HepG2 (cell line): ENCODE measurements around the gene ENTPD2. TPM values are rescaled to one million over a fixed set of nuclear protein-coding genes. Genes with fewer than 3 reads are reported as not detected.

Experiments
- ATF5 ChIP-seq: sonication (generic); formaldehyde crosslinking; IDR thresholded peaks from 2 replicates; pipeline ENCODE4 v1.4.0; 2020; ENCODE audit warnings: mild to moderate bottlenecking, low read depth, missing genetic modification reagents
- BCL6 ChIP-seq: IDR thresholded peaks from 2 replicates; pipeline ENCODE4 v1.6.1; 2016; ENCODE audit warnings: missing genetic modification reagents, missing compliant biosample characterization
- HNF1A ChIP-seq, 2 experiments: sonication (generic) in 1 of 2; formaldehyde crosslinking in 1 of 2; IDR thresholded peaks; 2 replicates each; pipeline versions ENCODE4 v1.4.0 to v1.6.1; 2016 to 2020; ENCODE audit warnings: borderline replicate concordance in 1 of 2, low read depth in 1 of 2, mild to moderate bottlenecking in 1 of 2, missing genetic modification reagents in 1 of 2
- KDM4B ChIP-seq: sonication (generic); formaldehyde crosslinking; IDR thresholded peaks from 2 replicates; pipeline ENCODE4 v1.4.0; 2020; ENCODE audit warnings: missing genetic modification reagents
- LCORL ChIP-seq, 2 experiments: fragments of 450-650 bp in 1 of 2; sonication (generic) in 1 of 2; formaldehyde crosslinking in 1 of 2; IDR thresholded peaks; 2 replicates each; pipeline versions ENCODE4 v1.5.0 to v1.6.1; 2017 to 2020; ENCODE audit warnings: antibody characterized with exemption in 1 of 2, missing genetic modification reagents in 1 of 2
- RXRB ChIP-seq: IDR thresholded peaks from 2 replicates; pipeline ENCODE4 v1.6.1; 2016; ENCODE audit warnings: borderline replicate concordance, missing genetic modification reagents, missing compliant biosample characterization
- THAP7 ChIP-seq: sonication (generic); formaldehyde crosslinking; IDR thresholded peaks from 2 replicates; pipeline ENCODE4 v1.8.1; 2023; ENCODE audit warnings: mild to moderate bottlenecking, missing genetic modification reagents
- XBP1 ChIP-seq: sonication (generic); formaldehyde crosslinking; IDR thresholded peaks from 2 replicates; pipeline ENCODE4 v1.5.0; 2020; ENCODE audit warnings: missing genetic modification reagents
- XRCC5 ChIP-seq: fragments of 200-400 bp; formaldehyde crosslinking; optimal IDR thresholded peaks from 2 replicates; pipeline ENCODE3; 2017; ENCODE audit warnings: mild to moderate bottlenecking, low read length
- ZHX2 ChIP-seq, 2 experiments: sonication (generic) in 1 of 2; formaldehyde crosslinking in 1 of 2; IDR thresholded peaks; 2 replicates each; pipeline versions ENCODE4 v1.6.1 to v1.9.0; 2014 to 2022; ENCODE audit warnings: antibody characterized with exemption in 1 of 2, borderline replicate concordance in 1 of 2, inconsistent platforms in 1 of 2, low read depth in 1 of 2, missing genetic modification reagents in 1 of 2
- ZNF431 ChIP-seq: sonication (generic); formaldehyde crosslinking; IDR thresholded peaks from 2 replicates; pipeline ENCODE4 v1.9.0; 2022; ENCODE audit warnings: missing genetic modification reagents, low read depth, mild to moderate bottlenecking, borderline replicate concordance
- ZNF704 ChIP-seq: sonication (generic); formaldehyde crosslinking; IDR thresholded peaks from 2 replicates; pipeline ENCODE4 v1.8.1; 2023; ENCODE audit warnings: mild to moderate bottlenecking, inconsistent platforms, moderate library complexity, missing genetic modification reagents, borderline replicate concordance
- ZNF777 ChIP-seq: sonication (generic); formaldehyde crosslinking; IDR thresholded peaks from 2 replicates; pipeline ENCODE4 v1.4.0; 2020; ENCODE audit warnings: missing genetic modification reagents
- ZNF792 ChIP-seq: IDR thresholded peaks from 2 replicates; pipeline ENCODE4 v1.6.1; 2016
- polyA plus RNA-seq, 8 experiments: library from polyadenylated mRNA; depleted of rRNA in 3 of 8; stranded (reverse) in 7 of 8; unstranded in 1 of 8; fragments of >200 nt; fragmentation: Illumina TruSeq in 4 of 8; extraction: Trizol in 4 of 8; gene quantifications; 2 replicates each; pipeline versions ENCODE4 v1.2.1 to v1.2.3, GENCODE V29; 2011 to 2016; ENCODE audit warnings: low read depth in 4 of 8, missing spikeins in 1 of 8, mixed read lengths in 1 of 8; ENCODE audit not compliant: insufficient read depth in 1 of 8
- total RNA-seq, 5 experiments: library from RNA; depleted of rRNA; stranded (reverse); fragments of >200 nt; fragmentation: Illumina TruSeq; extraction: Trizol; gene quantifications; 2 replicates each; pipeline ENCODE4 v1.2.3, GENCODE V29; 2016; ENCODE audit warnings: low read depth in 1 of 5

Gene ENTPD2
- total and polyA plus RNA-seq, 2 of the 13 experiments (the other 11 are each of a cell fraction or from before 2014, with no cell fraction given), result 0.95 to 3.2 TPM

GRCh38 chr9:137046088-137046787, 7.6 kb downstream of the ENTPD2 start, which contains the start of gene NPDC1 (continued):
- TF ChIP-seq ZHX2 (IDR thresholded peaks at IDR 0.05; ENCODE audit: low read depth) (no peak), ZHX2 (CRISPR knock-in tag; IDR thresholded peaks at IDR 0.05; ENCODE audit: borderline replicate concordance) (peak; percentile 89; the same call in 1 of the 2 replicates), XRCC5 (peak; percentile 93), LCORL (IDR thresholded peaks at IDR 0.05) (no peak), LCORL (CRISPR knock-in tag; IDR thresholded peaks at IDR 0.05) (0 out of 2 replicates have a peak, but pooled peaks have one; percentile 84), KDM4B (CRISPR knock-in tag) (peak; percentile 39; the same call in 1 of the 2 replicates), XBP1 (CRISPR knock-in tag) (no peak), THAP7 (CRISPR knock-in tag) (peak; percentile 78; the same call in 1 of the 2 replicates), ZNF704 (CRISPR knock-in tag) (peak; percentile 62), HNF1A (IDR thresholded peaks at IDR 0.05; ENCODE audit: low read depth) (no peak), HNF1A (CRISPR knock-in tag; IDR thresholded peaks at IDR 0.05; ENCODE audit: borderline replicate concordance) (peak; percentile 50; the same call in 1 of the 2 replicates), ATF5 (CRISPR knock-in tag) (no peak), BCL6 (CRISPR knock-in tag) (peak; percentile 60; the same call in 1 of the 2 replicates), ZNF777 (CRISPR knock-in tag) (peak; percentile 41; the same call in 1 of the 2 replicates), ZNF431 (CRISPR knock-in tag) (peak; percentile 53; the same call in 1 of the 2 replicates), ZNF792 (CRISPR knock-in tag) (peak; percentile 78), RXRB (peak; percentile 75)
